Vagina (tissue), 2 donors: ENCODE results near the gene MICAL3.

ENCODE experiments used
- CTCF ChIP-seq, 3 experiments: fragments of 450-650 bp in 2 of 3; fragments of 200-600 bp in 1 of 3; sonication (generic) in 1 of 3; IDR thresholded peaks; one replicate each; pipeline ENCODE4 v1.5.1; 2017 to 2019; ENCODE audit warnings: antibody characterized with exemption in 3 of 3, mild to moderate bottlenecking in 2 of 3, moderate library complexity in 2 of 3
- POLR2A ChIP-seq, 2 donors: fragments of 450-650 bp; IDR thresholded peaks; one replicate each; pipeline ENCODE4 v1.6.1; 2017; ENCODE audit warnings: antibody characterized with exemption in 2 of 2, mild to moderate bottlenecking in 2 of 2, moderate library complexity in 2 of 2
- POLR2AphosphoS5 ChIP-seq, 2 donors: sonication (generic); formaldehyde crosslinking; IDR thresholded peaks; one replicate each; pipeline ENCODE4 v1.9.0; 2017; ENCODE audit warnings: antibody characterized with exemption in 2 of 2, mild to moderate bottlenecking in 2 of 2, low read depth in 1 of 2; ENCODE audit not compliant: insufficient read depth in 1 of 2

DNA sequence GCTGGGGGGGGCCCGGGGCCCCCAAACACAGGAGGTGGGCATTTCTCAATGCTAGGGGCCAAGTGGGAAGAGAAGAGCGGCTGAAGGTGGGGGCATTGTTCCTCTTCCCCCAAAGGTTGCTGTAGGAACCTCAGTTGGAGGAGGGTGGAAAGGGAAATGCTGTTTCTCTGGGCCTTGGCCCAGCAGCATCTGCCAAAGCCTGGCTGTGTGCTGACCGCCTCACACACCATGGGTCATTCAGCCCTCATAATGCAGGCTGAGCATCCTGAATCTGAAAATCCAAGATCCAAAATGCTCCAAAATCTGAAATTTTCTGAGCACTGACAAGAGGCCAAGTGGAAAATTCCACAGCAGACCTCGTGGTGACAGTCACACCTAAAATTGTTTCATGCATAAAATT is 201.1 kb downstream of the MICAL3 start:
- TF ChIP-seq CTCF (IDR thresholded peaks at IDR 0.05), result no peak
- TF ChIP-seq POLR2AphosphoS5 (IDR thresholded peaks at IDR 0.05; ENCODE audit: insufficient read depth in 1 of 2, low read depth in 1 of 2), result no peak
- no peak for TF ChIP-seq POLR2A (IDR thresholded peaks at IDR 0.05)
